Measurements from ENCODE around the gene INPP5D. TPM values are rescaled to one million over a fixed set of nuclear protein-coding genes. Genes with fewer than 3 reads are reported as not detected.

The INPP5D gene
- total RNA-seq, 1 experiment from 2014 or later: 12.7 TPM

DNA sequence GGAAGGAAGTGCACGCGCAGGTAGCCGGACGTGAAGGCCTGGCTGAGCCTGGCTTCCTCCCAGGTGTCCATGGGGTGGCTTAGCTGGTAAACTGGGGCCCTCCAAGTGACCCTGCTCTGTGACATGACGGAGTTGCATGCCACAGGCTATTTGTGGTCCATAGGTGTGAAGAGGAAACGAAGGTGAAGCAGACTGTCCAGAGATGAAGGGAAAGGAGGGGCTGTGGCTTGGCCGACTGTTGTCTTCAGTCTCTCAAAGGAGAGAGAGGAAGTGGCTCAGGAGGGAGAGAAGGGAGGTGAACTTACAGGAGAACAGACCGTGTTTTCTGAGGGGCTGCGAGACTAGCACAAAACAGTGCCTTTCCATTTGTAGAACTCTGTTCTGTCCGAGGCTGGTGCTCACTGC lies 19.3 kb downstream of the INPP5D start:
- no peak overlapping the region for H3K18ac ChIP-seq (ENCODE audit: insufficient read length, low read depth, low read length)
- H3K9me3 ChIP-seq (ENCODE audit: control insufficient read depth, low read depth, low read length): no peaks in the 10 kb centered on the region
- H3K27ac ChIP-seq (ENCODE audit: insufficient read length, low read depth, low read length): no peak overlapping the region
- H2AFZ ChIP-seq (ENCODE audit: low read length): no peak overlapping the region
- DNase-seq: no peak
- H3T11ph ChIP-seq (ENCODE audit: low read length): no peak overlapping the region
- WGBS (ENCODE audit: extremely low coverage, insufficient read length, low lambda C conversion rate): no CpG with 5 or more reads among the region's 10 CpGs
- H4K5ac ChIP-seq (ENCODE audit: insufficient read length, low read depth, low read length): no peak overlapping the region
- H3K4me1 ChIP-seq (ENCODE audit: insufficient read depth, low read length): peaks cover 4% of the 10 kb centered on the region; the same call in 1 of the 2 replicates
- no peaks in the 10 kb centered on the region for H4K20me1 ChIP-seq (ENCODE audit: control insufficient read depth, insufficient read depth, insufficient read length)
- no peak overlapping the region for H4K8ac ChIP-seq (replicated peaks; ENCODE audit: insufficient read length, low read depth, low read length)
- Mint-ChIP-seq H3K36me3 (ENCODE audit: insufficient read depth in 1 of 3, low read depth in 3 of 3) (no peaks in the 10 kb centered on the region), H3K4me1 (peaks cover 15 to 17% of the 10 kb centered on the region in 2 experiments), H3K9me3 (no peaks in the 10 kb centered on the region), H3K27me3 (ENCODE audit: low read depth) (peaks cover 2% of the 10 kb centered on the region; the same call in 1 of the 2 replicates), H3K4me3 (no peak overlapping the region), H3K27ac (no peak overlapping the region; a peak in 1 of 7 replicates)
- H3K23ac ChIP-seq (ENCODE audit: insufficient read length, low read depth, low read length): no peak overlapping the region
- no peak overlapping the region for H3K9ac ChIP-seq (ENCODE audit: extremely low read depth, insufficient read length, low read length)
- no peaks in the 10 kb centered on the region for H3K27me3 ChIP-seq (ENCODE audit: insufficient read depth, low read length)
- H3K4me2 ChIP-seq (ENCODE audit: insufficient read depth, insufficient read length, low read length): no peak overlapping the region
- no peak overlapping the region for H2BK20ac ChIP-seq (ENCODE audit: low read depth, low read length, poor library complexity, severe bottlenecking)
- no peak overlapping the region for H4K91ac ChIP-seq (ENCODE audit: insufficient read length, low read depth, low read length)
- no peak for TF ChIP-seq CTCF (conservative IDR thresholded peaks at IDR 0.05)
- H3K56ac ChIP-seq (ENCODE audit: insufficient read length, low read depth, low read length): no peak overlapping the region
- H2BK15ac ChIP-seq (ENCODE audit: low read depth, low read length): no peak overlapping the region
- H2BK12ac ChIP-seq (ENCODE audit: insufficient read length, low read depth, low read length): no peak overlapping the region
- no peaks in the 10 kb centered on the region for H3K79me1 ChIP-seq (ENCODE audit: insufficient read depth, low read depth, low read length, poor library complexity, severe bottlenecking)
- no peak overlapping the region for H3K14ac ChIP-seq (ENCODE audit: insufficient read depth, low read length)
- no peaks in the 10 kb centered on the region for H3K23me2 ChIP-seq (ENCODE audit: insufficient read length, low read depth, low read length, poor library complexity, severe bottlenecking)
- no peak overlapping the region for H2BK5ac ChIP-seq (ENCODE audit: insufficient read length, low read length)
- no peaks in the 10 kb centered on the region for H3K79me2 ChIP-seq (ENCODE audit: insufficient read depth, low read length)
- H2AK5ac ChIP-seq (ENCODE audit: insufficient read length, low read length): no peak overlapping the region
- H3K4ac ChIP-seq (ENCODE audit: low read depth, low read length): no peak overlapping the region
- no peak overlapping the region for H2BK120ac ChIP-seq (ENCODE audit: low read depth, low read length, poor library complexity, severe bottlenecking)
